AG09319 (cell line): Measurements from ENCODE around the gene PPP2R1B.

ENCODE experiments used
- DNase-seq: peaks from one replicate; pipeline ENCODE4 v3.0.0-alpha.2; 2010; ENCODE audit warnings: low read depth; ENCODE audit errors: extremely low read depth
- TF ChIP-seq, protein P1 (sequence below): IDR thresholded peaks from 2 replicates; pipeline ENCODE4 v1.5.1; 2011; ENCODE audit warnings: low read depth, mild to moderate bottlenecking, inconsistent platforms, low read length, moderate library complexity

The PPP2R1B gene

DNA sequence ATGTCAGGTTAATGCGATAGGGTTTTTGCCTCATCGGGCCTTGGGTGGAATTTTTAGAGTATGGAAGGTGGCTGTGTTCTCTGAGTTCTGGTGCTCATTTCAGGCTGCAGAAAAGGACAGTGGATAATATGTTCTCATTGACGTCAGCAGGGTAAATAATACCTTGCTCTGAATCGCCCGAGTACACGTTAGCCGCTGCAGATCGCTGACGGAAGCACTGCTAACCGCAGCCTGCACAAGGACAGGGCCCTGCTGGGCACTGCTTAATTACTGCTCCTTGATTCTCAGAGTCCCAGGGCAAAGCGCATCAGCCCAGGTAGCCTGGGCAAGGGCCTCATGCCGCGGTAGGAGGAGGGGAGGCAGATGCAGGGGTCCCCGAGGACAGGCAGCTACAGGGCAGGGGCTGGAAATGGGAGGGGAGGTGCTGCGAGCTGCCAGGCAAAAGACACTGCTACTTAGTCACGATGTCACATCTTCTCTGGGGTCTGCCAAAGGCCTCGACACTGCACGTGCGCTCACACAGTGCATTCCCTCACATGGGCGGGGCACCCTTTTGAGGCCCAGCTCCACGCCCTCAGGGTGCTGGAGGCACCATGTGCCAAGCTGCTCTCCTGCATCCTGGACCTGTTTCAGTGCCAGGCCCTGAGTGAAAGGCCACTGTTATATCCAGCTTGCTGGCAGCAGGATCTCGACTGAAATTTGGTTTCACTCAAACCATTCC is 35.2 kb downstream of the PPP2R1B start:
- TF ChIP-seq, protein P1, sequence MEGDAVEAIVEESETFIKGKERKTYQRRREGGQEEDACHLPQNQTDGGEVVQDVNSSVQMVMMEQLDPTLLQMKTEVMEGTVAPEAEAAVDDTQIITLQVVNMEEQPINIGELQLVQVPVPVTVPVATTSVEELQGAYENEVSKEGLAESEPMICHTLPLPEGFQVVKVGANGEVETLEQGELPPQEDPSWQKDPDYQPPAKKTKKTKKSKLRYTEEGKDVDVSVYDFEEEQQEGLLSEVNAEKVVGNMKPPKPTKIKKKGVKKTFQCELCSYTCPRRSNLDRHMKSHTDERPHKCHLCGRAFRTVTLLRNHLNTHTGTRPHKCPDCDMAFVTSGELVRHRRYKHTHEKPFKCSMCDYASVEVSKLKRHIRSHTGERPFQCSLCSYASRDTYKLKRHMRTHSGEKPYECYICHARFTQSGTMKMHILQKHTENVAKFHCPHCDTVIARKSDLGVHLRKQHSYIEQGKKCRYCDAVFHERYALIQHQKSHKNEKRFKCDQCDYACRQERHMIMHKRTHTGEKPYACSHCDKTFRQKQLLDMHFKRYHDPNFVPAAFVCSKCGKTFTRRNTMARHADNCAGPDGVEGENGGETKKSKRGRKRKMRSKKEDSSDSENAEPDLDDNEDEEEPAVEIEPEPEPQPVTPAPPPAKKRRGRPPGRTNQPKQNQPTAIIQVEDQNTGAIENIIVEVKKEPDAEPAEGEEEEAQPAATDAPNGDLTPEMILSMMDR = no peak
- no peak for DNase-seq

DNA sequence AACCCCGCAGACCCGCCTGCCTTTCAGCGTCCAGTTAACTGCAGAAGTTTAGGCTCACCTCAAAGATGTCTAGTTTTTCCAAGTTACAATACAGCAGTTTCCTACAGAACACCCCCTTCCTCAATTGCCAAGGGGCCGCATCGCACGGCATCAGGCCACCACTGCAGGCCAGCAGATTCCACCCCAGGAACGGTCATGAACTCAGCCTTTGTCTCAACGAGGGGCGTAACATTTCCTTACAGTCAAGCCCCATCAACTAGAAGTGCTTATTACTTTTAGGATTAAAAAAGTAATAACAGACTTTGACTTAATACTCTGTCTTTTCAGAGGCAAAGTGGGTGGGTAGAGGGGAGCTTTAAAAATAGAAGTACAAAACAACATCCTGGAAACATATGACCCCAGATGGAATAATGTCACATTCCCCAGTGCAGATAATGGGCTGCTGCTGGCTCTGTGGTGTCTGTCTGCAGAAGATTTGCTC is 36.3 kb downstream of the PPP2R1B start:
- no peak for DNase-seq
- TF ChIP-seq, protein P1 = no peak

DNA sequence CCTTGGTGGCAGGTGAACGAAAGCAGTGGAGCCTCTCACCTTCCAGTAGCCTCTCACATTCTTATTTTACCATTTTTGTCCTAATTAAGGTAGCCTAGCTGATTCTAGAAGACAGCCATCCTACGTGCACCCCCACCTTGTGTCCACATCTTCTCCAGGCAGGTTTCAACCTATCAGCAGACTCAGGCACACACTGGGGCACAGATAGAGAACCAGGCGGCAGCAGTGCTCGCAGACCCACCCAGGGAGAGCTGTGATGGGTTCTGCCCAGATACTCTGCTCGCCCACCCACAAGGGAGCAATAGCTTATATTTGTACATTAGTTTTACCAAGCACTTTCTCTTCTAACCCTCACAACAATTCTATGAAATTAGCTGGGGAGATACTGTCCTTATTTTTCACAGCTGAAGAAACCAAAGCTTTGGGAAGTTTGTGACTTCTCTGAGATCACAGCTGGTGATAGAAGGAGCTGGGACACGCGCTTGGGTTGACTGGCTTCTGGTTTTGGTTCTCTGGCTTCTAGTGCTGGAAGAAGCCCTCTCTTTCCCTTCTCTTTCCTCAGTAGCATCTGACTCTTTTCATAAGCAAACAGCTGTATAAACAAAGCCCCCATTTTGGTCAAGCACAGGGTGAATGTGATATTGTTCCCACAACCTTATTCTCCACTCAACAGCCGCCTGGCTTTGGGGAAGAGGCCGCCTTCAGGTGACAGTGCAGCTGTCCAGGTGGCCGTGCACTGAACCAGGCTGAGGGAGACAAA is 36.9 kb downstream of the PPP2R1B start:
- TF ChIP-seq, protein P1 = no peak
- no peak for DNase-seq

DNA sequence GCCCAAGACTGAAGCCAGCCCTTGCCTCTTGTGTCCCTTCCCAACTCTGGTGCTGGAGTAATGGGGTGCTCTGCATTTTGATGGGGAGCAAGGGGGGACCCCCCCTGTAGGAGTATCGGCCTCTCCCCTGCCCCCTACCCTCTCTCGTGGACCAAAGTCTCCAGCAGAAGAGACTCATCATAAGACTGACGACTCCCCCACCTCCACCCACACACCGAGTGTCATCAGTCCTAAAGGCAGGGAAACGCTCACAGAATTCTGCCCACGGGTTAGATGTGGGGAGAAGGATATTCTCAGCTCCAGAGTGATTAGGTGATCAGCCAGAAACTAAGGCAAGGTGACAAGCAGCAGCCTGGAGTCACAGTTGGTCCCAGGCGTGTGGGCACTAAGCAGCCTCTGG is 38.8 kb downstream of the PPP2R1B start:
- TF ChIP-seq, protein P1 = no peak
- no peak for DNase-seq

DNA sequence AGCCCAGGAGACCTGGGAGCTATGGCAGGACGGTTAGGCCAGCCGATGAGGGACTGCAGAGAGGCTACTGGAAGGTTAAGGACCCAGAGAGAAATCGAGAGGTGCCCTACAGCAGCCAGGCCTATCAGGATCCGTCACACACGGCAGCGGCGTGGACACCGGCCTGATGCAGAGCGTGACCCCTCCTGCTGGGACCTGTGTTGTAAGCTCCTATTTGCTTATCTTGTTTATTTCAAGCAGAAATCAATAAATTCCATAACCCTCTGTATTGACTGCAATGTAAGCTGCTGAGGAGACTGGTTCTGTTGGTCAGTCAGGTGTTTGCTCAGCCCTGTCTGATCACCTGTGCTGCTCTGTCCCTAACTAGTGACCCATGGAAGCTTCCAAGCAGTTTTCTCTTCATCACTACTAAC is 39.9 kb downstream of the PPP2R1B start:
- TF ChIP-seq, protein P1 = no peak
- no peak for DNase-seq

DNA sequence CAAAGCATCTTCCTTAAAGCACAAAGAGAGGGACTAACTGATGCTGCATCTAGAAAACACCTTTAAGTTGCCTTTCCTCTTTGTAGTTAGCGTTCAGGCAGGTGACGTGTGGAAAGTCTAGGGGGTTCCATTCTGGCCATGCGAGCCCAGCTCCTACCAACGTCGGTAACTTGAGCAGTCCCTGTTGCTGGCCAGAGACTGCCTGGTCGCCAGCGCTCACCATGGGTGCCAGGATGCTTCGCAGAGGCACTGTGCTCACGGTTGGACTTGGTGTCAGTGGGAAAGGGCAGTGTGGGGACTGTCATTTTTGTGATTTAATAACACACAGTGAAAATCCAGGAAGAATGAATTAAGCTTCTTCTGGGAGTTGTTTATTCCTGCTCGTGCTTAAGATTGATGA is 40.6 kb downstream of the PPP2R1B start:
- no peak for DNase-seq
- TF ChIP-seq, protein P1 = no peak

DNA sequence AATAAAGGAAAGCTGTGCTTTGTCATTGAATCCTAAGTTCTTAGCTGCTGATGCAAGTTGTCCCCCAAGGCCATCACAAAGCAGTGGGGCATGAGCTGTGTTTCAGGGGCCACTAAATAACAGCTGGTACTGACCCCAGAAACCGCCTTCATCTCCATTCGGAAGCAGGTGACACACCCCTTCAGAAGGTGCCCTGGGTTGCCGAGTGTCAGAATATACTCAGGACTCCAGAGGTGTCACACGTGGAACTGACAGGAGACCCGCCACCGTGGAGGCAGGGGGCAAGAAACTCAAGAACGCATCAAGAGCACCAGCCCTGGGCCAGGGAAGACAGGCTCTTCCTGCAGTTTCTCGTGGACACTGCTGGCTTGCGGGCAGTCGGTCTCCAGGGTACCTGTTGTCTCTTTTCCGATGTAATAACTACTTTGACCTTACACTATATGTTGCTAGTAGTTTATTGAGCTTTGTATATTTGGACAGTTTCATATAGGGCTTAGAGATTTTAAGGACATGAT is 41.5 kb downstream of the PPP2R1B start:
- TF ChIP-seq, protein P1 = no peak
- no peak for DNase-seq
